Panc1 (cell line): Measurements from ENCODE around the gene DYNLRB1. TPM values are rescaled to one million over a fixed set of nuclear protein-coding genes. Genes with fewer than 3 reads are reported as not detected.
A peak's percentile ranks its signal among the peaks of the same experiment; 100 is the strongest.

Source experiments
- ATAC-seq: fragments of 200-7000 bp; cut with Tn5 transposase; 2 replicates; pipeline ENCODE4 v1.9.1; 2020; ENCODE audit warnings: mild to moderate bottlenecking, moderate library complexity
- BruUV-seq: library from RNA; stranded (reverse); fragments of 400-500 nt; replicated peaks from 2 replicates; lab custom pipeline; 2021; lab: Mats Ljungman, UMichigan
- CTCF ChIA-PET: fragments of 300-600 bp; sonication (Branson Sonifier 250); formaldehyde crosslinking; loops from one replicate; lab custom pipeline; 2022; ENCODE audit warnings: antibody characterized with exemption; lab: Charles Lee
- POLR2A ChIA-PET: fragments of 300-600 bp; sonication (Branson Sonifier 250); formaldehyde crosslinking; loops from one replicate; lab custom pipeline; 2022; ENCODE audit warnings: antibody characterized with exemption; lab: Charles Lee
- DNase-seq: peaks from one replicate; pipeline ENCODE4 v3.0.0-alpha.2; 2010; ENCODE audit warnings: low read depth, low spot score
- H3K27ac ChIP-seq: 2 replicates; pipeline ENCODE4 v1.5.1; 2011; ENCODE audit warnings: mild to moderate bottlenecking, low read length, inconsistent platforms
- H3K27me3 ChIP-seq: fragments of 200-500 bp; sonication (Bioruptor generic); 2 replicates; pipeline ENCODE4 v1.6.0; 2014; ENCODE audit warnings: low read length, inconsistent platforms; ENCODE audit not compliant: control insufficient read depth, insufficient read depth
- H3K36me3 ChIP-seq: fragments of 200-500 bp; sonication (Bioruptor generic); 2 replicates; pipeline ENCODE4 v1.5.1; 2014; ENCODE audit warnings: inconsistent platforms, mild to moderate bottlenecking, low read length, moderate library complexity; ENCODE audit not compliant: control insufficient read depth, insufficient read depth
- H3K4me1 ChIP-seq: 2 replicates; pipeline ENCODE4 v1.5.1; 2011; ENCODE audit warnings: inconsistent platforms, mild to moderate bottlenecking, low read length, moderate library complexity; ENCODE audit not compliant: control insufficient read depth, insufficient read depth
- H3K4me3 ChIP-seq, 2 experiments: 2 replicates each; pipeline ENCODE4 v1.5.1; 2011 to 2012; ENCODE audit warnings: low read depth in 2 of 2, low read length in 2 of 2, mild to moderate bottlenecking in 2 of 2, inconsistent platforms in 1 of 2, moderate library complexity in 1 of 2
- H3K9me3 ChIP-seq: fragments of 200-500 bp; sonication (Bioruptor generic); 2 replicates; pipeline ENCODE4 v1.5.1; 2014; ENCODE audit warnings: low read depth, mild to moderate bottlenecking, inconsistent platforms, low read length, moderate library complexity; ENCODE audit not compliant: control insufficient read depth, insufficient read depth
- POLR2AphosphoS5 ChIP-seq: IDR thresholded peaks from 2 replicates; pipeline ENCODE4 v1.6.1; 2012; ENCODE audit warnings: mild to moderate bottlenecking, low read depth, low read length, moderate library complexity
- SIN3A ChIP-seq: IDR thresholded peaks from 2 replicates; pipeline ENCODE4 v1.6.1; 2012; ENCODE audit warnings: low read depth, mild to moderate bottlenecking, low read length, moderate library complexity, borderline replicate concordance; ENCODE audit not compliant: insufficient read depth
- TCF7L2 ChIP-seq: IDR thresholded peaks from 2 replicates; pipeline ENCODE4 v1.6.1; 2011; ENCODE audit warnings: mild to moderate bottlenecking, low read depth, low read length, inconsistent platforms
- in situ Hi-C: cut with HindIII; loops from 2 replicates; pipeline ENCODE4 v1.10.0; 2016; ENCODE audit warnings: low sequenced_read_pairs, low pct_unique_long_range_greater_than_20kb
- intact Hi-C: fragments of 100-400 bp; cut with micrococcal nuclease; formaldehyde crosslinking; loops from one replicate; pipeline ENCODE4 v1.10.0; 2022; ENCODE audit not compliant: unreplicated experiment
- total RNA-seq: library from RNA; stranded (reverse); gene quantifications from one replicate; pipeline ENCODE4 v1.2.1, GENCODE V29; 2021; ENCODE audit not compliant: unreplicated experiment
- TF ChIP-seq, protein P1 (sequence below): fragments of 450-650 bp; IDR thresholded peaks from 2 replicates; pipeline ENCODE4 v1.5.1; 2017; ENCODE audit warnings: mild to moderate bottlenecking
- TF ChIP-seq, protein P2 (sequence below), 2 experiments: IDR thresholded peaks; 2 replicates each; pipeline ENCODE4 v1.6.1; 2011 to 2012; ENCODE audit warnings: low read depth in 2 of 2, control low read depth in 1 of 2, low read length in 1 of 2, mild to moderate bottlenecking in 1 of 2, moderate library complexity in 1 of 2; ENCODE audit not compliant: insufficient read depth in 1 of 2

DYNLRB1 gene
- total RNA-seq, 1 experiment from 2014 or later, result 155 TPM

DNA sequence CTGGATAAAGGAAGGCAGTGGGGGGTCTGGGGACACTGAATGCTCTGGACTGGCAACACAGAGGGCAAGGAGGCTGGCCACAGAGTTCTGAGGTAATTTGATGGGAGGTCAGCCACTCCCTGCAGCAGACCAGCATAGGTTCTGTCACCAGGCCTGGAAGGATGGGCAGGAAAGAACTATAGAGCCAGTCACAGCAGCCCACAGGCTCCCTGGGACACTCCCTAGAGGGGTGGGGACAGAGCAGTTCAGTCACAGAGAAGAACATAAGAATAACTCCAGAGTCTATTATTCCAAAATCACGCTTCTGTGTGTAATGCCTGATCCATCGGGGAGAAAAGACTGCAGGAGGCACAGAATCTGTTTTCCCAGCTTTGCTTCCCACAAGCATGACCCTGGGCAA lies 19.6 kb downstream of the DYNLRB1 start:
- intact Hi-C loops (no loop called here), in situ Hi-C loops (no loop called here)
- no peaks in the 10 kb centered on the region for H3K4me1 ChIP-seq
- H3K27me3 ChIP-seq, result no peaks in the 10 kb centered on the region
- TF ChIP-seq, protein P1, sequence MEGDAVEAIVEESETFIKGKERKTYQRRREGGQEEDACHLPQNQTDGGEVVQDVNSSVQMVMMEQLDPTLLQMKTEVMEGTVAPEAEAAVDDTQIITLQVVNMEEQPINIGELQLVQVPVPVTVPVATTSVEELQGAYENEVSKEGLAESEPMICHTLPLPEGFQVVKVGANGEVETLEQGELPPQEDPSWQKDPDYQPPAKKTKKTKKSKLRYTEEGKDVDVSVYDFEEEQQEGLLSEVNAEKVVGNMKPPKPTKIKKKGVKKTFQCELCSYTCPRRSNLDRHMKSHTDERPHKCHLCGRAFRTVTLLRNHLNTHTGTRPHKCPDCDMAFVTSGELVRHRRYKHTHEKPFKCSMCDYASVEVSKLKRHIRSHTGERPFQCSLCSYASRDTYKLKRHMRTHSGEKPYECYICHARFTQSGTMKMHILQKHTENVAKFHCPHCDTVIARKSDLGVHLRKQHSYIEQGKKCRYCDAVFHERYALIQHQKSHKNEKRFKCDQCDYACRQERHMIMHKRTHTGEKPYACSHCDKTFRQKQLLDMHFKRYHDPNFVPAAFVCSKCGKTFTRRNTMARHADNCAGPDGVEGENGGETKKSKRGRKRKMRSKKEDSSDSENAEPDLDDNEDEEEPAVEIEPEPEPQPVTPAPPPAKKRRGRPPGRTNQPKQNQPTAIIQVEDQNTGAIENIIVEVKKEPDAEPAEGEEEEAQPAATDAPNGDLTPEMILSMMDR, result no peak
- TF ChIP-seq POLR2AphosphoS5 (no peak), TCF7L2 (no peak), SIN3A (no peak)
- TF ChIP-seq, protein P2, sequence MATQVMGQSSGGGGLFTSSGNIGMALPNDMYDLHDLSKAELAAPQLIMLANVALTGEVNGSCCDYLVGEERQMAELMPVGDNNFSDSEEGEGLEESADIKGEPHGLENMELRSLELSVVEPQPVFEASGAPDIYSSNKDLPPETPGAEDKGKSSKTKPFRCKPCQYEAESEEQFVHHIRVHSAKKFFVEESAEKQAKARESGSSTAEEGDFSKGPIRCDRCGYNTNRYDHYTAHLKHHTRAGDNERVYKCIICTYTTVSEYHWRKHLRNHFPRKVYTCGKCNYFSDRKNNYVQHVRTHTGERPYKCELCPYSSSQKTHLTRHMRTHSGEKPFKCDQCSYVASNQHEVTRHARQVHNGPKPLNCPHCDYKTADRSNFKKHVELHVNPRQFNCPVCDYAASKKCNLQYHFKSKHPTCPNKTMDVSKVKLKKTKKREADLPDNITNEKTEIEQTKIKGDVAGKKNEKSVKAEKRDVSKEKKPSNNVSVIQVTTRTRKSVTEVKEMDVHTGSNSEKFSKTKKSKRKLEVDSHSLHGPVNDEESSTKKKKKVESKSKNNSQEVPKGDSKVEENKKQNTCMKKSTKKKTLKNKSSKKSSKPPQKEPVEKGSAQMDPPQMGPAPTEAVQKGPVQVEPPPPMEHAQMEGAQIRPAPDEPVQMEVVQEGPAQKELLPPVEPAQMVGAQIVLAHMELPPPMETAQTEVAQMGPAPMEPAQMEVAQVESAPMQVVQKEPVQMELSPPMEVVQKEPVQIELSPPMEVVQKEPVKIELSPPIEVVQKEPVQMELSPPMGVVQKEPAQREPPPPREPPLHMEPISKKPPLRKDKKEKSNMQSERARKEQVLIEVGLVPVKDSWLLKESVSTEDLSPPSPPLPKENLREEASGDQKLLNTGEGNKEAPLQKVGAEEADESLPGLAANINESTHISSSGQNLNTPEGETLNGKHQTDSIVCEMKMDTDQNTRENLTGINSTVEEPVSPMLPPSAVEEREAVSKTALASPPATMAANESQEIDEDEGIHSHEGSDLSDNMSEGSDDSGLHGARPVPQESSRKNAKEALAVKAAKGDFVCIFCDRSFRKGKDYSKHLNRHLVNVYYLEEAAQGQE (IDR thresholded peaks at IDR 0.05; ENCODE audit: insufficient read depth in 1 of 2, low read depth in 2 of 2, low read length in 1 of 2), result no peak
- H3K9me3 ChIP-seq, result no peaks in the 10 kb centered on the region
- ChIA-PET POLR2A (no interaction called here), CTCF (no interaction called here)
- no peak overlapping the region for H3K27ac ChIP-seq
- BruUV-seq, result TSS peak; percentile 59
- no peak overlapping the region for H3K4me3 ChIP-seq
- ATAC-seq, result no peak
- no peak for DNase-seq
- H3K36me3 ChIP-seq, result peaks cover 4% of the 10 kb centered on the region; the same call in 1 of the 2 replicates

DNA sequence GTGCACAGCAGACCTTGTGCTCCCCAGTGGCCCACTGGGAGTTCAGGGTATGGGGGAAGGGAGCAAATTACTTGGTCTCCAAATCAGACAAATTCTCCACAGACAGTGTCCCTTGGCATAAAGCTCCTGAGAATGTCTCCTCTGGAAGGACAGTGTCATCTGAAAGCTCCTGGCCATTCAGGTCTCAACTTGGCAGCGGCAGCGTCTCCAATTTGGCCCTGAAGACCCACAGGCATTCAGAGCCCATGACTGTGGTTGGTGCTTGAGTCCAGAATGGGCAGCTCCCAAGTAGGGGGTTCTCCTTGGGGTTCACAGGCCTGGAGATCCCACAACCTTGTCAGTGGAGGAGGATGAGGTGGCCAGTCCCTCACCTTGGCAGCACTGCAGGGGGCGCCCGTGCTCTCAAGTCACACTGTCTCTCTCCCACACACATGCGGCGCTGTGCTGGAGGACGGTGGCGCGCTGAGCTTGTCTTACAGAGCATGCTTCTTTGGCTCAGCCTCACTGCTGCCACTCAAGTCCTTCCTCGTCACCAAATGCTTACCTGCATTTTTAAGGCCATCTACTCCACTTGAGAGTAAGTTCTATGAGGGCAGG lies 20.7 kb downstream of the DYNLRB1 start:
- Histone ChIP-seq H3K9me3 (no peaks in the 10 kb centered on the region), H3K4me3 (no peak overlapping the region), H3K36me3 (peaks cover 4% of the 10 kb centered on the region; the same call in 1 of the 2 replicates), H3K4me1 (no peaks in the 10 kb centered on the region), H3K27me3 (no peaks in the 10 kb centered on the region), H3K27ac (no peak overlapping the region)
- in situ Hi-C loops (no loop called here), intact Hi-C loops (no loop called here)
- BruUV-seq, result no TSS peak
- DNase-seq (no peak), ATAC-seq (peak; percentile 67; the same call in 1 of the 2 replicates)
- TF ChIP-seq, protein P2 (IDR thresholded peaks at IDR 0.05; ENCODE audit: insufficient read depth in 1 of 2, low read depth in 2 of 2, low read length in 1 of 2), result no peak
- TF ChIP-seq POLR2AphosphoS5, result no peak
- no peak for TF ChIP-seq TCF7L2
- no peak for TF ChIP-seq SIN3A
- TF ChIP-seq, protein P1, result no peak; the same call in 1 of the 2 replicates
- ChIA-PET POLR2A (no interaction called here), CTCF (no interaction called here)
